Fibroblast of the conjunctiva (primary cell): ENCODE results near the gene RND1.
A peak's percentile ranks its signal among the peaks of the same experiment; 100 is the strongest.
"Not testable (repeated sequence)": the region's sequence is repeated elsewhere in the genome, so short reads cannot be mapped to it uniquely, and the experiment has no call there.

ENCODE experiments used
- DNase-seq: peaks from one replicate; pipeline ENCODE4 v3.0.0-alpha.2; 2010; ENCODE audit warnings: low read depth

The RND1 gene

DNA sequence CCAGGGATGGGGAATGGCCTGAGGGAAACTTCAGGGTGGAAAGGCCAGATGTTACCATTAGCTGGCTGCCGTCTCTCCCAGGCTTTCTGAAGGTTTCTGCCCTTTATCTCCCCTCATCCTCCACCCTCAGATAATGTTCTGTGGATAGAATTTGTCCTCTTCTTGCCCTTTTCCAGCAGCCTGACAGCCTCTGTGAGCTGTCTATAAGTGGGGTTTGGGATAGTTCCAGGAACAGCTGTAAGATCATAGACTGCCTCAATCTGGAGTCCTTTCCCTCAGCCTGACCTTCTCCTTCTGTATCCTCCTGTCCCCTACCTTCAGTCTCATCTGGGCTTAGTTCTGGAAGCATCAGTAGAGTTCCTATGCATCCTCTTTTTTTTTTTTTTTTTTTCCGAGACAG, 2.8 kb upstream of the RND1 start:
- no peak for DNase-seq

GRCh38 chr12:48866052-48866711, 512 bp upstream of the RND1 start:
- DNase-seq: no peak

GRCh38 chr12:48863291-48863690, 2.4 kb downstream of the RND1 start:
- no peak for DNase-seq

- no peak for DNase-seq
Observed at GRCh38 chr12:48862760-48863159, 2.9 kb downstream of the RND1 start.

DNA sequence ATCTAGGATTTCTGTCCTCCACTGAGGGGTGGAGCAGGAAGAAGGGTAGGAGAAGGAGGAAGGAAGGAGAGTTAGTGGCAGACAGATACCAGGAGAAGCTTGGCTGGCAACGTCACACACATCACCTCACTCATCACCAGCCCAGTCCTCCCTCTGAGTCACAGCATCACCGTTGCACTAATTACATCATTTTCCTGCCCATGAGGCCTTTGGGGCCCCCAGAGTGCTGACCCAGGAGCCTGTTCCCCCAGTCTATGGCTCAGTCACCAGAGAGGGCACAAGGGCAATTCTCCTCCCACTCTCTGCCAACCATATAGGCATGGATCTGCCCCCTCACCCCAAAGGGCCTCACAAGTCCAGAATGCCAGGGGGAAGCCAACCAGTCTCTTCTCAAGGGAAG, 4.6 kb downstream of the RND1 start:
- no peak for DNase-seq

- not testable (repeated sequence) for DNase-seq
Observed at GRCh38 chr12:48860236-48860635, 5.4 kb downstream of the RND1 start.

DNA sequence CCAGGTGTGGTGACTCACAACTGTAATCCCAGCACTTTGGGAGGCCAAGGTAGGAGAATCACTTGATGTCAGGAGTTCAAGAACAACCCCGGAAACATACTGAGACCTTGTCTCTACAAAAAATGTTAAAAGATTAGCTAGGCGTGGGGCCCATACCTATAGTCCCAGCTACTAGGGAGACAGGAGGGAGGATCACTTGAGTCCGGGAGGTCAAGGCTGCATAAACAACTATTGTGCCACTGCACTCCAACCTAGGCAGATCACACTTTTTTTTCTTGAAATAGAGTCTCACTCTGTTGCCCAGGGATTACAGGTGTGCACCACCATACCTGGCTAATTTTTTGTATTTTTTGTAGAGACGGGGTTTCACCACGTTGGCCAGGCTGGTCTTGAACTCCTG, 6.1 kb downstream of the RND1 start:
- no peak for DNase-seq

DNA sequence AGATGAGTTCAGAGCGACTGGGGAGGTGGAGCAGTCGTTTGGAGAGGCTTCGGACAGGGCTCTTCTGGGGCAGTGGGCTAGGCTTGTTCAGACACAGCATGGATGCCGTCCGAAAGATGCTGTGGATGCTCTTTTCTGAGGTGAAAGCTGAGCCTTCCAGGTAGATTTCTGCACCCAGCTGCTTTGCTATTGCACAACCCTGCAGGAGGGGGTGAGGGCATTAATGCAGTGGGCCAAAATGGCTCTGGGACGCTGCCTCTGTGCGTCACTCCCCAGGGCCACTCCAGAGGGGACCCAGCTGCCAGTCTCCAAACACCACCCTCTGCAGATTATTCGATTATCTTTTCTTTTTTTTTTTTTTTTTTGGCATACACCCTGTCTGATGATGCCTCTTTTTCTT, 7.6 kb downstream of the RND1 start:
- no peak for DNase-seq

- DNase-seq: no peak
Observed at GRCh38 chr12:48857278-48857994, 8.2 kb downstream of the RND1 start.

DNA sequence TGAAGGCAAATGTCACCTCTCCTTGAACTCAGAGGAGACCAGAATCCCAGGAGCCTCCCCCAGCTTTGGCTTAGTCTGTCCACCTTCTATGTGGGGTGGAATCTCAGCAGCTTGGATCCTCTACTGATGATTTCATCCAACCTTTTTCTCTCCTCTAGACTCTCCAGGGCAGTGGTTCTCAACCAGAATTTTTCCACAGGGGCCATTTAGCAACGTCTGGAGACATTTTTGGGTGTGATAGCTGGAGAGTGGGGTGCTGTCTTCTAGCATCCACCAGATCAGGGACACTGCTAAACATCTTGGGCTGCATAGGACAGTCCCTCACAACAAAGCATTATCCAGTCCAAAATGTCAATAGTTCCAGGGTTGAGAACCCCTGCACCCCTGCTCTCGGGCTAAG, 9.3 kb downstream of the RND1 start:
- no peak for DNase-seq

DNA sequence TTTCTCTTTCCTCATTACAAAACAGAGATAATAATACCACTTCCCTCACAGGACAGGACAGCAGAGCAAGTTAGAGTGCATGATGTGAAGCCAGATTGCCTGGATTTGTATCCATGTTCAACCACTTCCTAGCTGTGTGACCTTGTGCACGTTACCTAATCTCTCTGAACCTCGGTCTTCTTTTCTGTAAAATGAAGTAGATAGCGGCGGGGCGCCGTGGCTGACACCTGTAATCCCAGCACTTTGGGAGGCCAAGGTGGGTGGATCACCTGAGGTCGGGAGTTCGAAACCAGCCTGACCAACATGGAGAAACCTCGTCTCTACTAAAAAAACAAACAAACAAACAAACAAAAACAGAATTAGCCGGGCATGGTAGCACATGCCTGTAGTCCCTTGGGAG, 10.7 kb downstream of the RND1 start:
- DNase-seq: not testable (repeated sequence)

DNA sequence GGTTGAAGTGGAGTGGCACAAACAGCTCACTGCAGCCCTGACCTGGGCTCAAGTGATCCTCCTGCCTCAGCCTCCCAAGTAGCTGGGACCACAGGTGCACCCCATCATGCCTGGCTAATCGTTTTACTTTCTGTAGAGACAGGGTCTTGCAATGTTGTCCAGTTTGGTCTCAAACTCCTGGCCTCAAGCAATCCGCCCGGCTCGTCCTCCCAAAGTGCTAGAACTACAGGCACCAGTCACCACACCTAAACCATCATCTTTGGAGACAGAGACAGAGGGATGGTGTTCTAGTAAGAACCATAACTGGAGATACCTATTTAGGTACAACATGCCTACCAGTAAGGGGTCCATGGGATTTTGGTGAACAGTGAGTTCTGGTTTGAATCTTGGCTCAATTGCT, 11.2 kb downstream of the RND1 start:
- DNase-seq: no peak

DNA sequence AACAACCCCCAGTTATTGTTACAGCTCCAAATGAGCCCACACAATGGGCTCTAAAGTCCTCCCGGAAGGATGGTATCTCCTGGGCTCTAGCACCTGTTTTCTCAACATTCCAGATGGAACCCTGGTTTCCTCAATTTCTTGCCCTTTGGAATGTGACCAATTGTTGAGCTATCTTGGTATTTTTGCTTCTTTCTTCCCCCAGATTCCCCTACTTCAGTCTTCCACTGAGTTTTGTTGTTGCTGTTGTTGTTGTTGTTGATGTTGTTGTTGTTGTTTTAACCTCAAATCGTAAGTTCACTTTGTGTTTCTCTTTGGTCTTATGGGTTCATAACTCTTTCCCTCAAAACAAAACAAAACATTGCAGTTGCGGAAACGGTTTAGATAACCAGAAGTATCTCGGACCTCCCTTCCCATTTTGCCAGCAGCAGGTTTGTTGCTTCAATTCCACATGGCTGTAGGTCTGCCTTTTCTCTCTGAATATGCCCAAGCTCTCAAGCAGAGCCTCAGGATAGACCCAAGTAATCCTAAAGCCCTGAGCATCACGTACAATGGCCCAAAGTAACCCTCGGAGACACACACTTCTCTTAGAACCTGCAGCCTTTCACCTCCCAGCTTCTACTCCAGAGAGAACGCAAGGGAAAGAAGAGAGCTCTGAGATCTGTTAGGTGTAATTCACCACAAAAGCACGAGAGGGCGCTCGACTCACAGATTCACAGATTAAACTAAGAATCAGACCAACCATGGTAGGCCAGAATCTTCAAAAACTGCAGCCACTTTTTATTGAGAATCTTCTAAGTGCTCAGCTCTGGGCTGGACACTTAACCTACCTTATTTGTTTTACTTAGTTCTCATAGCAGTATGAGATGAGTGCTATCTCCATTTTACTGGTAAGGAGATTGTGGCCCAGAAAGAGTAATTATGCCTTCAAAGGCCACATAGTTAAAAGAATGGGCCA, 12.7 kb downstream of the RND1 start:
- peak; percentile 85 for DNase-seq

DNA sequence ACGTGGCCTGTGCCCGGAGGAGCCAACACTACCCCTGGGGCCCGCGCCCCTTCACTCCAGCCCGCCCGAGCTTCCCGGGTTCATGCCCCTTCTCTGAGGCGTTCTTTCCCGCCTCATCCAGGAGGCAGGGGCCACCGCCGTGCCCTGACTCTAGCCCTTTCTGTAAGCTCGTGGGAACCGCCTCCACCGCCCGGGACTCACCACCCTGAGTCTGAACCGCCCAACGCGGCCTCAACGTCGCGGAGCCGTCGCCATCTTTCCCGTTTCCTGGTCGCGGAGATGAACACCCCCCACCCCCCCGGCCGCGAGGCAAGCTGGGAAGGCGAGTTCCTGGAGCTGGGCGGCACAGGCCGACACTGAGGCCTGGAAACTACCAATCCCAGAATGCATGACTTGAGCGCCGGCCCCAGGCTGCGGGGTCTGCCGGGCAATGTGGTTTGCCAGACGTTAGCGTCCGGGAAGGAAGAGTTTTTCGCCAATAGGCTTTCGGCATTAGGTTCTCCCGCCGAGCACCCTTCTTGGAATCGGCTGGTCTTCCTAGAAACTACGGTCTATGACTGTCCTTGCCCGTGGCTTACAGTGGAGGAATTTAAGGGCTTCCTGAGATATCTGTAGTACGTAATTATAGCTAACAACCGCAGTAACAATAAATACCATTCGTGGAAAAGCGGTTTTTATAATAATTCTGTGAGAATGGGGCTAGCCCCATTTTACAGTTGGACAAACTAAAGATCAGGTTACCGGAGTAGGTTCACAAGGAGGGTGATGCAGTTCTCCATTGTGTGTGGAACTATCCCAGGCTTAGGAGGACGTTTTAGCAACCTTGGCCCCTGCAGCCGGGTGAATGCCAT, 13.6 kb downstream of the RND1 start, which contains the start of gene DDX23:
DDX23 (minus strand) TSS at position 281 of the 851 bp plus-strand sequence. CDS start 6,381 bp downstream, outside the sequence.
- peak; percentile 96 for DNase-seq

- not testable (repeated sequence) for DNase-seq
Observed at GRCh38 chr12:48842021-48842420, 23.6 kb downstream of the RND1 start.

- no peak for DNase-seq
Observed at GRCh38 chr12:48838048-48838447, 27.6 kb downstream of the RND1 start.

- no peak for DNase-seq
Observed at GRCh38 chr12:48832321-48833060, 33.2 kb downstream of the RND1 start.

GRCh38 chr12:48831257-48831656, 34.4 kb downstream of the RND1 start:
- no peak for DNase-seq

DNA sequence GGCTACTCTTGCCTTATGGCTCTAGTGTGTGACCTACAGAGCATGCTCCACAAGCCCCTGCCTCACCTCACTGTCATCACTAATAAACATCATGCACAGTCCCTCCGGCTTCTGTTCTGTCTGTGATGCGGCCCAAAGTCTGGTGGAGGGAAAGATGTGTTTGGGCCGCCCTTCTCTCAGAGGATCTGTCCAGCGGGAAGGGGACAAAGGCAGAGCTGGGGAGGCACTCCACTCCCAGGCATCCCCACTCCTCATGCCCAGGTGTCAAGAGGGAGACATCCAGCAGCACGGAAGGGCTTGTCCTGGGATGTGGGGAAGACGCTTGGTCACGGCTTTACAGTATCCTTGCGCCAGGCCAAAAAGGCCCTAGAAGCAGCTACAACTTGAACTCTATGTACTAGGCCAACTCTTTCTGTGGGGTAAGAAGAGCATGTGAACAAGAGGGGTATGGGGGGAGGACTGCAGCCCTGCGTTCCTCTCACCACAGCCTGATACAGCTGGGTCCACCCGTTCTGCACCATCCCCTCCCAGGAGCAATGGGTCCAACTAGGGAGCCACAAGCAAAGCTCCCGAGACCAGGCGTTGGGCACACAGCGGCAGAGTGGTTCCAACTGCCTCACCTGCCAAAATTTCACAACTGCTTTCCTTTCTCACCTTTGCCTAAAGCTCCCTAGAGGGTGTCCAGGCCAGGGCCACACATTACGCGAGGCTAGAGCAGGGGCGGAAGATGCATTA, 36.7 kb downstream of the RND1 start:
- DNase-seq: no peak

DNA sequence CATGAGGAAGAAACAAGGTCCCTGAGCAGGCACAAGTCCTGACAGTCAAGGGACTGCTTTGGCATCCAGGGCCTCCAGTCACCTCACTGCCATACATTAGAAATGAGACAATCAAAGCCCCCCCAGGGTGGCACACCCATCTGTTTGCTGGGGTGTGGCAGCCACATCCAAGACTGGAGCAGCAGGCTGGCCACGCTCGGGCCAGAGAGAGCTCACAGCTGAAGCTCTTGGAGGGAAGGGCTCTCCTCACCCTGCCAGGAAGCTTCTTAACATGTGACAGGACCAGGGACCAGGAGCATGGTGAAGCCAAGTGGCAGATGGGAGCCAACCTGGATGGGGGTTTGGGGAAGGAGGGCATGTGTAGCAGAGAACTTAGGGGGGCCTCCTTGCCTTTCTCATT, 37.4 kb downstream of the RND1 start:
- no peak for DNase-seq
